HG03097 (cell line): ENCODE results near the gene CUX1.

Source experiments
- ATAC-seq: cut with Tn5 transposase; IDR thresholded peaks from one replicate; pipeline ENCODE4 v1.9.1; 2021; ENCODE audit not compliant: unreplicated experiment, low FRiP score

Gene CUX1

GRCh38 chr7:101933028-101933427 lies 115.6 kb downstream of the CUX1 start:
- no peak for ATAC-seq

- ATAC-seq: no peak
Observed at GRCh38 chr7:101933688-101934121, 116.3 kb downstream of the CUX1 start.

- ATAC-seq: no peak
Observed at GRCh38 chr7:101934618-101935017, 117.2 kb downstream of the CUX1 start.

GRCh38 chr7:101935521-101936141 lies 118.2 kb downstream of the CUX1 start:
- ATAC-seq: no peak

- no peak for ATAC-seq
Observed at GRCh38 chr7:101936223-101936610, 118.8 kb downstream of the CUX1 start.

- no peak for ATAC-seq
Observed at GRCh38 chr7:101936611-101937231, 119.3 kb downstream of the CUX1 start.

GRCh38 chr7:101937717-101938514 lies 120.5 kb downstream of the CUX1 start:
- ATAC-seq: no peak

- ATAC-seq: no peak
Observed at GRCh38 chr7:101939136-101939695, 121.8 kb downstream of the CUX1 start.

- ATAC-seq: no peak
Observed at GRCh38 chr7:101940151-101940550, 122.7 kb downstream of the CUX1 start.

GRCh38 chr7:101940830-101941229 lies 123.4 kb downstream of the CUX1 start:
- ATAC-seq: no peak

- ATAC-seq: no peak
Observed at GRCh38 chr7:101941481-101942383, 124.3 kb downstream of the CUX1 start.

GRCh38 chr7:101942603-101943210 lies 125.3 kb downstream of the CUX1 start:
- no peak for ATAC-seq

- ATAC-seq: no peak
Observed at GRCh38 chr7:101943306-101943705, 125.9 kb downstream of the CUX1 start.

- no peak for ATAC-seq
Observed at GRCh38 chr7:101943889-101944600, 126.6 kb downstream of the CUX1 start.

- no peak for ATAC-seq
Observed at GRCh38 chr7:101944611-101945010, 127.2 kb downstream of the CUX1 start.

- ATAC-seq: no peak
Observed at GRCh38 chr7:101945034-101945758, 127.8 kb downstream of the CUX1 start.

- ATAC-seq: no peak
Observed at GRCh38 chr7:101947899-101948298, 130.5 kb downstream of the CUX1 start.

- no peak for ATAC-seq
Observed at GRCh38 chr7:101948650-101949049, 131.2 kb downstream of the CUX1 start.
